Esophagus squamous epithelium (tissue), 4 donors: ENCODE results near the gene CCND1.

Source experiments
- CTCF ChIP-seq, 6 experiments: fragments of 450-650 bp in 4 of 6; fragments of 200-600 bp in 2 of 6; sonication (generic) in 2 of 6; IDR thresholded peaks; one replicate each; pipeline ENCODE4 v1.5.1; 2016 to 2019; ENCODE audit warnings: antibody characterized with exemption in 6 of 6, mild to moderate bottlenecking in 4 of 6, moderate library complexity in 4 of 6
- POLR2A ChIP-seq, 4 donors: fragments of 450-650 bp; IDR thresholded peaks; one replicate each; pipeline ENCODE4 v1.6.1; 2017; ENCODE audit warnings: antibody characterized with exemption in 4 of 4, mild to moderate bottlenecking in 4 of 4, moderate library complexity in 3 of 4

DNA sequence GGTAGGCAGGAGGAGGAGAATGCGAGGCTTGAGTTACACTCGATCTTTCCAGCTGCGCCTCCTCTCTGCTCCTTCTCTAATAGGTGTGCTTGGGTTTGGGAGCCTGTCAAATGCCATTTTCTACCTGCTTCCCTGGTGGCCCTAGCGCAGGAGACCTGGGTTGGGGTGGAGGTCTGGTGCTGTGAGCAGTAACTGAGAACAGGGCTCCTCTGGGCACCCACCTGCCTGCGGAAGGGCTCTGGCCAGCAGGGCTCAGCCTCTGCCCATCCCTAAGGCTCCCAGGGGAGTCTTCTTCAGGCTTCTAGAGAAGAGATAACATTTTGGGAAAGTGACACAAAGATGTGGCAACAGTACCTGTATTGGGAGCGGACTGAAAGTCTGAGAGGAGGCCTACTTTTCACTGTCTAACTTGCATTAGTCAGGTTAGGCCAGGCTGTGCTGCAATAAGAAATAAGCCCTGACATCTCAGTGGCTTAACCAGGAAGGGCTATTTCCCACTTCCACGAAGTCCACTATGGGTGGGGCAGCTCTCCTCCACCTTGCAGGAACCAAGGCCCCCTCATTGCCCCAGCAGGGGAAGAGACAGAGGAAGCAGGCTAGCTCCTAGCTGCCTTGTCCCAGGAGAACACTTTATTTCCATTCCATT lies 41.8 kb downstream of the CCND1 start:
- TF ChIP-seq POLR2A (IDR thresholded peaks at IDR 0.05) (no peak), CTCF (IDR thresholded peaks at IDR 0.05) (no peak)
